Lower leg skin (tissue), 4 donors: Measurements from ENCODE around the gene PDE8B. TPM values are rescaled to one million over a fixed set of nuclear protein-coding genes. Genes with fewer than 3 reads are reported as not detected.

ENCODE experiments used
- DNase-seq, 2 donors: peaks; one replicate each; pipeline ENCODE4 v3.0.0-alpha.2; 2019; ENCODE audit warnings: low spot score in 2 of 2
- H3K4me3 ChIP-seq: fragments of 200-600 bp; sonication (generic); 2 replicates; pipeline ENCODE4 v1.5.1; 2017; ENCODE audit warnings: mild to moderate bottlenecking, low read depth; ENCODE audit not compliant: poor library complexity, severe bottlenecking
- POLR2A ChIP-seq, 2 donors: fragments of 450-650 bp; IDR thresholded peaks; one replicate each; pipeline ENCODE4 v1.6.1; 2016 to 2017; ENCODE audit warnings: antibody characterized with exemption in 2 of 2, mild to moderate bottlenecking in 1 of 2, moderate library complexity in 1 of 2
- WGBS, 2 donors: methylation state at CpG; one replicate each; pipeline ENCODE4 v1.1.5; 2018; 5-methylcytosine and 5-hydroxymethylcytosine counted together
- intact Hi-C: fragments of 100-400 bp; cut with DNase I; formaldehyde crosslinking; loops from one replicate; pipeline ENCODE4 v1.15.0; 2023; ENCODE audit warnings: low total_unique reads
- total RNA-seq, 4 donors: library from RNA; depleted of rRNA; stranded (reverse); fragments of >200 nt; gene quantifications; one replicate each; pipeline ENCODE4 v1.1.0, GENCODE V29; 2016
- TF ChIP-seq, protein P1 (sequence below), 3 donors: fragments of 450-650 bp; IDR thresholded peaks; one replicate each; pipeline ENCODE4 v1.5.1; 2016; ENCODE audit warnings: antibody characterized with exemption in 3 of 3, mild to moderate bottlenecking in 3 of 3, moderate library complexity in 2 of 3

PDE8B gene
- total RNA-seq, 4 donors from 2014 or later: 2.3 to 4.5 (median 2.6) TPM

DNA sequence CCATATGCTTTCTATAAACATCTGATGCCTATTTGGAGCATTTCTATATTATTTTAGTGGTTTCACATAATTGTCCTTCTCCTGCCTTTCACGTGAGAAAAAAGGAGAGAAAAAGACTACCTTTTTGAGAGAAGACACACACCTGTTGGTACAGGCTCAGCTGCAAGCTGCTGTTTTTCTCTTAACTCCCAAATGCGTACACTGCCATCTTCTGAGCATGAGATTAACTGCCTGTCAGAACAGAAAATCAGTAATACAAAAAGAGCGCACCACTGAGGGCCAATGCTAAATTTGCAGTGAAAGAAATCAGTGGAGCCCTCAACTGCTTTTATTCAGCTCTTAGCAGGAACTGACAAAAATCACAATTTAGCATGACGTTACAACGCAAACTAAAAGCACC, 226.7 kb downstream of the PDE8B start:
- no peak overlapping the region for H3K4me3 ChIP-seq
- TF ChIP-seq POLR2A (IDR thresholded peaks at IDR 0.05): no peak
- TF ChIP-seq, protein P1, sequence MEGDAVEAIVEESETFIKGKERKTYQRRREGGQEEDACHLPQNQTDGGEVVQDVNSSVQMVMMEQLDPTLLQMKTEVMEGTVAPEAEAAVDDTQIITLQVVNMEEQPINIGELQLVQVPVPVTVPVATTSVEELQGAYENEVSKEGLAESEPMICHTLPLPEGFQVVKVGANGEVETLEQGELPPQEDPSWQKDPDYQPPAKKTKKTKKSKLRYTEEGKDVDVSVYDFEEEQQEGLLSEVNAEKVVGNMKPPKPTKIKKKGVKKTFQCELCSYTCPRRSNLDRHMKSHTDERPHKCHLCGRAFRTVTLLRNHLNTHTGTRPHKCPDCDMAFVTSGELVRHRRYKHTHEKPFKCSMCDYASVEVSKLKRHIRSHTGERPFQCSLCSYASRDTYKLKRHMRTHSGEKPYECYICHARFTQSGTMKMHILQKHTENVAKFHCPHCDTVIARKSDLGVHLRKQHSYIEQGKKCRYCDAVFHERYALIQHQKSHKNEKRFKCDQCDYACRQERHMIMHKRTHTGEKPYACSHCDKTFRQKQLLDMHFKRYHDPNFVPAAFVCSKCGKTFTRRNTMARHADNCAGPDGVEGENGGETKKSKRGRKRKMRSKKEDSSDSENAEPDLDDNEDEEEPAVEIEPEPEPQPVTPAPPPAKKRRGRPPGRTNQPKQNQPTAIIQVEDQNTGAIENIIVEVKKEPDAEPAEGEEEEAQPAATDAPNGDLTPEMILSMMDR (IDR thresholded peaks at IDR 0.05): no peak
- WGBS, 2 donors: 84 to 87% methylated on average over 5 of the region's 5 CpGs
- no peak for DNase-seq
- intact Hi-C loops: no loop called here

DNA sequence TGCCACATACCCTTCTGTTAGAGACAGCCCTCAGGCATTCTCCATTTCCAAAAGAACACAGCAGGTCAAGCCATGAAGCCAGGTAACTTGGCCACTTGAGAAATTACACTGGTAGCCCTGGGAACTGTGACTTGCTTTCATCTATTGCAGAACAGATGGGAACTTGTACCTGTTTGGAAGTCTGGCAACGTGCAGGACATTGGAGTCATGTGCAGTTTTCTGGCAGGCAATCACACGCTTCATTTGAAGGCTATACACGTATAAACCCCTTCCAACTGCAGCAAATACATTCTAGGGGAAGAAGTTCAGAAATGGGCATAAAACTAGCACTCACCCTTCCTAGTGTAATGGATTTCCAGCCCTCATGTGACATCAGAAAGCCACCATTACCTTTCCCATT, 227.6 kb downstream of the PDE8B start:
- intact Hi-C loops: no loop called here
- DNase-seq: no peak
- 63% methylated on average over 3 of the region's 3 CpGs for WGBS, 2 donors
- no peak overlapping the region for H3K4me3 ChIP-seq
- TF ChIP-seq, protein P1 (IDR thresholded peaks at IDR 0.05): no peak
- TF ChIP-seq POLR2A (IDR thresholded peaks at IDR 0.05): no peak

DNA sequence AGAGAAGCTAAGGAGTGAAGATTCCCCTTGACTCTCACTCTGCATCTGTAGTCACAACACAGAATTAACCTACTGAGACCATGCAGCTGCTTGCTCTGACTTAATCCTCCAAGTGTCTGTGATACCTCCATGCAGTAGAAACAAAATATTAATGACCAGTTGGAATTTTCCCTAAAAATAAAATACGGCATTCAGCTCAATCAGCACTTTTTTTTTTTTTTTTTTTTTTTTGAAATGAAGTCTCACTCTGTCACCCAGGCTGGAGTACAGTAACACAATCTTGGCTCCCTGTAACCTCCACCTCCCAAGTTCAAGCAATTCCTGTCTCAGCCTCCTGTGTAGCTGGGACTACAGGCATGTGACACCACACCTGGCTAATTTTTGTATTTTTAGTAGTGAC, 233.2 kb downstream of the PDE8B start:
- no peak overlapping the region for H3K4me3 ChIP-seq
- intact Hi-C loops: no loop called here
- 69 to 80% methylated on average over 1 of the region's 1 CpG for WGBS, 2 donors
- no peak for TF ChIP-seq POLR2A (IDR thresholded peaks at IDR 0.05)
- TF ChIP-seq, protein P1 (IDR thresholded peaks at IDR 0.05): no peak
- DNase-seq: no peak

DNA sequence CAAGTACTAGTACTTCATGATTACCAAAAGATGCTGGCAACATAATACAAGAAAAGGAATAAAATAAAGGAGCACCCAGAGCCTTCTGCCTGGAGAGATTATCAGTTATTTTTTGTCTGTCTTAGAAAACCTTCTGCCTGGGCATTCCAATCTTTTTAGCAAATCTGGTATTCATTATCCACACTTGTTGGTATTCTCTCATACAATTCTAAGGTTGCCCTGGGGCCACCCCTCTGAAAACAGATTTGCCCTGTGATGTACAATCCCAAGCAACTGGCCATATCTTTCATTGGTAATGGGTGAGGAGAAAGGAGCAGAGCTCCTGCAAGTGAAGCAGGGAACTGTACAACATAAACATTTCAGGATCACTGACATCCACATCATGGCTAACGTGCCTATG, 233.9 kb downstream of the PDE8B start:
- intact Hi-C loops: no loop called here
- 83 to 96% methylated on average over 1 of the region's 1 CpG for WGBS, 2 donors
- TF ChIP-seq, protein P1 (IDR thresholded peaks at IDR 0.05): no peak
- no peak for TF ChIP-seq POLR2A (IDR thresholded peaks at IDR 0.05)
- no peak for DNase-seq
- H3K4me3 ChIP-seq: no peak overlapping the region

DNA sequence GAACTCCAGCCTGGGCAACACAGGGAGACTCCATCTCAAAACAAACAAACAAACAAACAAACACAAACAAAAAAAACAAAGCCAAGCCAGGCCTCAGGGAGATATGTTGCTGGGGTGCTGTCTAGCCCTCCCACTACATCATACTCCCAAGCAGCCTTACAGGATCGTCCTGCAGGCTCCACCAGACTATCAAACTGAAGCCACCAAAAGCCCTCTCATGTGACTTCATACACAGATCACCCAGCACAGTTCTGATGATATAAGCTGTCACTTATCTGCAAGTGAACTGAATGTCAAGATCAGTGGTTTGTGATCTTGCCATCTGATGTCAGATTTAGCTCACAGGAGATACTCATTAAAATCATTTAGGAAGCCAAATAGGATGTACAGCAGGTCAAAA, 238.4 kb downstream of the PDE8B start:
- TF ChIP-seq, protein P1 (IDR thresholded peaks at IDR 0.05): no peak
- TF ChIP-seq POLR2A (IDR thresholded peaks at IDR 0.05): no peak
- intact Hi-C loops: no loop called here
- H3K4me3 ChIP-seq: no peak overlapping the region
- DNase-seq: no peak
- WGBS, 2 donors: 91 to 93% methylated on average over 1 of the region's 1 CpG

DNA sequence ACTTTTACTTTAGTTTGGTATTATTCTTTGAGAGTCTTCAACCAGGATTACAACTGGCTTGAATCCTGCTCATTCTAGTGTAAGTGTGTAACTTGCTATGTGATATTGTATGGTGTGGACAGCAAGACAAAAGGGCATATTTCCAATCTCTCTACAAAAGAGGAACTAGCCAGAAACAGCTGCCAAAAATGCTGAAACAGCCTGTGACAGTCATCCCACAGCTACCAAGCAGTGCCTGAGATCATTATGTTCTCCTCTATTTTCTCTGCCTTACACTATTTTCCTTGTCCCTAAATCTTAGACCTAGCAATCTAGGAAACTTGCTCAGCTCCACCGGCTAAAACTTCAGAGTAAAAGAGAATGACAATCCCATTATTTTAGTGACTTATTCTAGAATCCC, 238.8 kb downstream of the PDE8B start:
- H3K4me3 ChIP-seq: no peak overlapping the region
- TF ChIP-seq POLR2A (IDR thresholded peaks at IDR 0.05): no peak
- TF ChIP-seq, protein P1 (IDR thresholded peaks at IDR 0.05): no peak
- 70 to 74% methylated on average over 1 of the region's 1 CpG for WGBS, 2 donors
- intact Hi-C loops: no loop called here
- no peak for DNase-seq
